HepG2 (cell line): ENCODE measurements around the gene TPM3. TPM values are rescaled to one million over a fixed set of nuclear protein-coding genes. Genes with fewer than 3 reads are reported as not detected.

ENCODE experiments used
- AGO2 ChIP-seq: fragments of 200-400 bp; formaldehyde crosslinking; optimal IDR thresholded peaks from 2 replicates; pipeline ENCODE3; 2017; ENCODE audit warnings: mild to moderate bottlenecking, low read depth, low read length, moderate library complexity
- ARID2 ChIP-seq: sonication (generic); formaldehyde crosslinking; IDR thresholded peaks from 2 replicates; pipeline ENCODE4 v1.8.1; 2022; ENCODE audit warnings: mild to moderate bottlenecking, missing genetic modification reagents, borderline replicate concordance
- EHMT2 ChIP-seq: fragments of 200-600 bp; sonication (generic); IDR thresholded peaks from 2 replicates; pipeline ENCODE4 v1.7.0; 2017; ENCODE audit warnings: antibody characterized with exemption, low read depth, low read length, borderline replicate concordance
- JUND ChIP-seq: sonication (generic); formaldehyde crosslinking; IDR thresholded peaks from 2 replicates; pipeline ENCODE4 v1.8.0; 2022; ENCODE audit warnings: mild to moderate bottlenecking, missing genetic modification reagents
- ZNF354B ChIP-seq: sonication (generic); formaldehyde crosslinking; IDR thresholded peaks from 2 replicates; pipeline ENCODE4 v1.8.0; 2022; ENCODE audit warnings: mild to moderate bottlenecking, missing genetic modification reagents
- ZNF367 ChIP-seq: sonication (generic); formaldehyde crosslinking; IDR thresholded peaks from 2 replicates; pipeline ENCODE4 v1.4.0; 2020; ENCODE audit warnings: missing genetic modification reagents, borderline replicate concordance
- ZNF407 ChIP-seq: sonication (generic); formaldehyde crosslinking; IDR thresholded peaks from one replicate; pipeline ENCODE4 v1.5.1; 2020; ENCODE audit warnings: mild to moderate bottlenecking, missing genetic modification reagents; ENCODE audit errors: not compliant biosample characterization
- ZNF691 ChIP-seq: sonication (generic); formaldehyde crosslinking; IDR thresholded peaks from 2 replicates; pipeline ENCODE4 v1.4.0; 2020; ENCODE audit warnings: missing genetic modification reagents, low read depth, mild to moderate bottlenecking, borderline replicate concordance
- polyA plus RNA-seq, 8 experiments: library from polyadenylated mRNA; depleted of rRNA in 3 of 8; stranded (reverse) in 7 of 8; unstranded in 1 of 8; fragments of >200 nt; fragmentation: Illumina TruSeq in 4 of 8; extraction: Trizol in 4 of 8; gene quantifications; 2 replicates each; pipeline versions ENCODE4 v1.2.1 to v1.2.3, GENCODE V29; 2011 to 2016; ENCODE audit warnings: low read depth in 4 of 8, missing spikeins in 1 of 8, mixed read lengths in 1 of 8; ENCODE audit not compliant: insufficient read depth in 1 of 8
- total RNA-seq, 5 experiments: library from RNA; depleted of rRNA; stranded (reverse); fragments of >200 nt; fragmentation: Illumina TruSeq; extraction: Trizol; gene quantifications; 2 replicates each; pipeline ENCODE4 v1.2.3, GENCODE V29; 2016; ENCODE audit warnings: low read depth in 1 of 5
- TF ChIP-seq, protein P1 (sequence below): sonication (generic); formaldehyde crosslinking; IDR thresholded peaks from 2 replicates; pipeline ENCODE4 v1.5.1; 2020; ENCODE audit warnings: missing genetic modification reagents, mild to moderate bottlenecking, borderline replicate concordance
- TF ChIP-seq, protein P2 (sequence below): sonication (generic); formaldehyde crosslinking; IDR thresholded peaks from 2 replicates; pipeline ENCODE4 v1.9.0; 2022; ENCODE audit warnings: low read depth, missing genetic modification reagents
- TF ChIP-seq, protein P3 (sequence below): IDR thresholded peaks from 2 replicates; pipeline ENCODE4 v1.6.1; 2012; ENCODE audit warnings: inconsistent platforms
- TF ChIP-seq, protein P4 (sequence below): IDR thresholded peaks from 2 replicates; pipeline ENCODE4 v1.6.1; 2016; ENCODE audit warnings: mild to moderate bottlenecking, missing biosample characterization, missing genetic modification reagents

TPM3 gene
- total and polyA plus RNA-seq, 2 of the 13 experiments (the other 11 are each of a cell fraction or from before 2014, with no cell fraction given) = 160 to 307 TPM

GRCh38 chr1:154182344-154183045 is 9.4 kb downstream of the TPM3 start (continued):
- TF ChIP-seq, protein P1, sequence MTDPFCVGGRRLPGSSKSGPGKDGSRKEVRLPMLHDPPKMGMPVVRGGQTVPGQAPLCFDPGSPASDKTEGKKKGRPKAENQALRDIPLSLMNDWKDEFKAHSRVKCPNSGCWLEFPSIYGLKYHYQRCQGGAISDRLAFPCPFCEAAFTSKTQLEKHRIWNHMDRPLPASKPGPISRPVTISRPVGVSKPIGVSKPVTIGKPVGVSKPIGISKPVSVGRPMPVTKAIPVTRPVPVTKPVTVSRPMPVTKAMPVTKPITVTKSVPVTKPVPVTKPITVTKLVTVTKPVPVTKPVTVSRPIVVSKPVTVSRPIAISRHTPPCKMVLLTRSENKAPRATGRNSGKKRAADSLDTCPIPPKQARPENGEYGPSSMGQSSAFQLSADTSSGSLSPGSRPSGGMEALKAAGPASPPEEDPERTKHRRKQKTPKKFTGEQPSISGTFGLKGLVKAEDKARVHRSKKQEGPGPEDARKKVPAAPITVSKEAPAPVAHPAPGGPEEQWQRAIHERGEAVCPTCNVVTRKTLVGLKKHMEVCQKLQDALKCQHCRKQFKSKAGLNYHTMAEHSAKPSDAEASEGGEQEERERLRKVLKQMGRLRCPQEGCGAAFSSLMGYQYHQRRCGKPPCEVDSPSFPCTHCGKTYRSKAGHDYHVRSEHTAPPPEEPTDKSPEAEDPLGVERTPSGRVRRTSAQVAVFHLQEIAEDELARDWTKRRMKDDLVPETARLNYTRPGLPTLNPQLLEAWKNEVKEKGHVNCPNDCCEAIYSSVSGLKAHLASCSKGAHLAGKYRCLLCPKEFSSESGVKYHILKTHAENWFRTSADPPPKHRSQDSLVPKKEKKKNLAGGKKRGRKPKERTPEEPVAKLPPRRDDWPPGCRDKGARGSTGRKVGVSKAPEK (CRISPR knock-in tag) = no peak
- TF ChIP-seq, protein P2, sequence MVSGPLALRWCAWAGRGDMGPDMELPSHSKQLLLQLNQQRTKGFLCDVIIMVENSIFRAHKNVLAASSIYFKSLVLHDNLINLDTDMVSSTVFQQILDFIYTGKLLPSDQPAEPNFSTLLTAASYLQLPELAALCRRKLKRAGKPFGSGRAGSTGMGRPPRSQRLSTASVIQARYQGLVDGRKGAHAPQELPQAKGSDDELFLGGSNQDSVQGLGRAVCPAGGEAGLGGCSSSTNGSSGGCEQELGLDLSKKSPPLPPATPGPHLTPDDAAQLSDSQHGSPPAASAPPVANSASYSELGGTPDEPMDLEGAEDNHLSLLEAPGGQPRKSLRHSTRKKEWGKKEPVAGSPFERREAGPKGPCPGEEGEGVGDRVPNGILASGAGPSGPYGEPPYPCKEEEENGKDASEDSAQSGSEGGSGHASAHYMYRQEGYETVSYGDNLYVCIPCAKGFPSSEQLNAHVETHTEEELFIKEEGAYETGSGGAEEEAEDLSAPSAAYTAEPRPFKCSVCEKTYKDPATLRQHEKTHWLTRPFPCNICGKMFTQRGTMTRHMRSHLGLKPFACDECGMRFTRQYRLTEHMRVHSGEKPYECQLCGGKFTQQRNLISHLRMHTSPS (CRISPR knock-in tag) = no peak
- peak; percentile 56; the same call in 1 of the 2 replicates for TF ChIP-seq ZNF367 (CRISPR knock-in tag)
- TF ChIP-seq, protein P3, sequence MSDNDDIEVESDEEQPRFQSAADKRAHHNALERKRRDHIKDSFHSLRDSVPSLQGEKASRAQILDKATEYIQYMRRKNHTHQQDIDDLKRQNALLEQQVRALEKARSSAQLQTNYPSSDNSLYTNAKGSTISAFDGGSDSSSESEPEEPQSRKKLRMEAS = peak; percentile 60; the same call in 1 of the 2 replicates
- TF ChIP-seq JUND (CRISPR knock-in tag) = 0 out of 2 replicates have a peak, but pooled peaks have one; percentile 13
- peak; percentile 48; the same call in 1 of the 2 replicates for TF ChIP-seq ARID2 (CRISPR knock-in tag)
- 0 out of 2 replicates have a peak, but pooled peaks have one; percentile 28 for TF ChIP-seq ZNF691 (CRISPR knock-in tag)
- TF ChIP-seq, protein P4, sequence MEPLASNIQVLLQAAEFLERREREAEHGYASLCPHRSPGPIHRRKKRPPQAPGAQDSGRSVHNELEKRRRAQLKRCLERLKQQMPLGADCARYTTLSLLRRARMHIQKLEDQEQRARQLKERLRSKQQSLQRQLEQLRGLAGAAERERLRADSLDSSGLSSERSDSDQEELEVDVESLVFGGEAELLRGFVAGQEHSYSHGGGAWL (CRISPR knock-in tag) = no peak
- peak; percentile 72 for TF ChIP-seq AGO2
- TF ChIP-seq ZNF407 = peak; percentile 62
- TF ChIP-seq ZNF354B (CRISPR knock-in tag) = peak; percentile 86; the same call in 1 of the 2 replicates
- no peak for TF ChIP-seq EHMT2
